A673 (cell line): Measurements from ENCODE around the gene CYLD. TPM values are rescaled to one million over a fixed set of nuclear protein-coding genes. Genes with fewer than 3 reads are reported as not detected.
A peak's percentile ranks its signal among the peaks of the same experiment; 100 is the strongest.

Source experiments
- BruUV-seq: library from RNA; stranded (reverse); fragments of 400-500 nt; replicated peaks from 2 replicates; lab custom pipeline; 2021; lab: Mats Ljungman, UMichigan
- CTCF ChIA-PET: fragments of 300-600 bp; sonication (Branson Sonifier 250); formaldehyde crosslinking; loops from one replicate; lab custom pipeline; 2022; ENCODE audit warnings: antibody characterized with exemption; lab: Charles Lee
- POLR2A ChIA-PET: fragments of 300-600 bp; sonication (Branson Sonifier 250); formaldehyde crosslinking; loops from one replicate; lab custom pipeline; 2022; ENCODE audit warnings: antibody characterized with exemption; ENCODE audit not compliant: low non-redundant PET; lab: Charles Lee
- DNase-seq: peaks from one replicate; pipeline ENCODE4 v3.0.0-alpha.2; 2015; ENCODE audit warnings: low spot score
- H3K27ac ChIP-seq: fragments of 200-600 bp; sonication (generic); 2 replicates; pipeline ENCODE4 v1.5.1; 2016; ENCODE audit warnings: mixed run types, low read depth, mild to moderate bottlenecking, mixed read lengths, antibody characterized with exemption, low read length; ENCODE audit not compliant: poor library complexity, severe bottlenecking
- H3K27me3 ChIP-seq: fragments of 200-600 bp; sonication (generic); replicated peaks from 2 replicates; pipeline ENCODE4 v1.6.1; 2017; ENCODE audit warnings: mixed run types, low read depth, mild to moderate bottlenecking, mixed read lengths, antibody characterized with exemption, low read length; ENCODE audit not compliant: insufficient read depth, poor library complexity
- H3K36me3 ChIP-seq: fragments of 200-600 bp; sonication (generic); 2 replicates; pipeline ENCODE4 v1.6.1; 2016; ENCODE audit warnings: mixed run types, mild to moderate bottlenecking, mixed read lengths, antibody characterized with exemption, low read length; ENCODE audit not compliant: insufficient read depth, poor library complexity, severe bottlenecking
- H3K4me1 ChIP-seq: fragments of 200-600 bp; sonication (generic); 2 replicates; pipeline ENCODE4 v1.6.1; 2017; ENCODE audit warnings: mixed run types, mild to moderate bottlenecking, mixed read lengths, antibody characterized with exemption, low read length; ENCODE audit not compliant: insufficient read depth, poor library complexity, severe bottlenecking
- H3K4me3 ChIP-seq: fragments of 200-600 bp; sonication (generic); 2 replicates; pipeline ENCODE4 v1.5.1; 2016; ENCODE audit warnings: low read depth, mixed run types, mild to moderate bottlenecking, mixed read lengths, low read length; ENCODE audit not compliant: poor library complexity, severe bottlenecking
- H3K9me3 ChIP-seq: fragments of 200-600 bp; sonication (generic); 2 replicates; pipeline ENCODE4 v1.6.1; 2016; ENCODE audit warnings: mixed run types, low read depth, mild to moderate bottlenecking, mixed read lengths, antibody characterized with exemption, low read length; ENCODE audit not compliant: poor library complexity, severe bottlenecking
- CTCF ChIP-seq: fragments of 300-800, 200-600 bp; sonication (generic); conservative IDR thresholded peaks from 2 replicates; pipeline ENCODE4 v1.5.1; 2017; ENCODE audit warnings: low read depth, mild to moderate bottlenecking, antibody characterized with exemption, low read length, moderate library complexity, mixed read lengths
- EZH2 ChIP-seq: fragments of 200-600 bp; sonication (generic); IDR thresholded peaks from 2 replicates; pipeline ENCODE4 v1.6.1; 2017; ENCODE audit warnings: borderline replicate concordance, low read depth, mild to moderate bottlenecking, mixed read lengths, antibody characterized with exemption, low read length; ENCODE audit not compliant: poor library complexity, severe bottlenecking
- intact Hi-C: fragments of 100-400 bp; cut with micrococcal nuclease; formaldehyde crosslinking; loops from one replicate; pipeline ENCODE4 v1.10.0; 2022; ENCODE audit not compliant: unreplicated experiment
- total RNA-seq: library from RNA; stranded (reverse); gene quantifications from 2 replicates; pipeline ENCODE4 v1.2.3, GENCODE V29; 2021

Gene CYLD
- total RNA-seq, 1 experiment from 2014 or later: 6.3 TPM

GRCh38 chr16:50821586-50821985 lies 79.7 kb downstream of the CYLD start:
- ChIA-PET POLR2A (no interaction called here), CTCF (no interaction called here)
- Histone ChIP-seq H3K4me3 (no peak overlapping the region), H3K27me3 (no peaks in the 10 kb centered on the region), H3K9me3 (no peaks in the 10 kb centered on the region), H3K4me1 (no peaks in the 10 kb centered on the region), H3K27ac (no peak overlapping the region), H3K36me3 (no peaks in the 10 kb centered on the region)
- intact Hi-C loops: no loop called here
- BruUV-seq: no TSS peak
- peak; percentile 13 for DNase-seq
- TF ChIP-seq CTCF (0 out of 2 replicates have a peak, but pooled peaks have one; percentile 23), EZH2 (no peak)

DNA sequence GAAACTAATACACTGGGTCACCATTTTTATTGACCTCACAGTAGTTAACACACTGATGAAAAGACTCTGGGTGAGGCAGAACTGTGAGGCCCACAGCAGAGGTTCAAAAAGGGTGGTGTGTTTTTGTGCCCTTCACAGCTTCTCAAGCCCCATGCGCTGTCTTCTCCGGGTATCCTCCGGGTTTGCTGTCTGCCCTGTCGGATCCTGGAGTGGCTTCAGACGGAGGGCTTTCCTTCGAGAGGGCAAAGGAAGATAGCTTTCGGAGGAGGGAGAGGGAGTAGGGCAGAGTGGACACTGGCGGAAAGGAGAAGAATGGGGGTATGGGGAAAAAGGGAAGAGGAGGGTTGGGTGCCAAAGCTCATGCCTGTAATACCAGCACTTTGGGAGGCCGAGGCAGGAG lies 80.8 kb downstream of the CYLD start:
- ChIA-PET POLR2A (interaction anchor here (0.7 kb wide), 1 partner anchor 711 kb away, joined by 4 read pairs; no protein-coding TSS in a partner anchor), CTCF (no interaction called here)
- Histone ChIP-seq H3K27ac (no peak overlapping the region), H3K27me3 (peaks cover 8% of the 10 kb centered on the region), H3K4me1 (no peaks in the 10 kb centered on the region), H3K9me3 (no peaks in the 10 kb centered on the region), H3K36me3 (no peaks in the 10 kb centered on the region), H3K4me3 (no peak overlapping the region)
- intact Hi-C loops: no loop called here
- TF ChIP-seq EZH2: no peak
- TF ChIP-seq CTCF: no peak
- DNase-seq: no peak
- BruUV-seq: no TSS peak

GRCh38 chr16:50826797-50827316 lies 85.0 kb downstream of the CYLD start:
- no TSS peak for BruUV-seq
- intact Hi-C loops: no loop called here
- ChIA-PET POLR2A (no interaction called here), CTCF (no interaction called here)
- no peak for DNase-seq
- Histone ChIP-seq H3K27ac (no peak overlapping the region), H3K27me3 (peaks cover 8% of the 10 kb centered on the region), H3K9me3 (no peaks in the 10 kb centered on the region), H3K4me1 (no peaks in the 10 kb centered on the region), H3K36me3 (no peaks in the 10 kb centered on the region), H3K4me3 (no peak overlapping the region)
- no peak for TF ChIP-seq EZH2
- TF ChIP-seq CTCF: no peak
